Natural killer cell (primary cell): ENCODE data around the gene RTN4R. TPM values are rescaled to one million over a fixed set of nuclear protein-coding genes. Genes with fewer than 3 reads are reported as not detected.
"Not testable (repeated sequence)": the region's sequence is repeated elsewhere in the genome, so short reads cannot be mapped to it uniquely, and the experiment has no call there.

Experiments used
- ATAC-seq, 3 donors: fragments of 150-1000 bp in 2 of 3; fragments of 200-7000 bp in 1 of 3; cut with Tn5 transposase; 1 replicate in 1 of 3; 2 replicates in 2 of 3; pipeline ENCODE4 v1.10.0; 2021; ENCODE audit warnings: mild to moderate bottlenecking in 2 of 3, moderate library complexity in 2 of 3
- DNase-seq, 2 donors: peaks; one replicate each; pipeline versions ENCODE4 v3.0.0 to v3.0.0-alpha.2; 2013 to 2021; ENCODE audit warnings: mixed read lengths in 1 of 2
- H3K27ac ChIP-seq: one replicate; pipeline ENCODE4 v1.5.1; 2013; ENCODE audit warnings: mild to moderate bottlenecking, low read length
- H3K27me3 ChIP-seq: one replicate; pipeline ENCODE4 v1.6.1; 2013; ENCODE audit warnings: low read length; ENCODE audit not compliant: control insufficient read depth, insufficient read depth
- H3K36me3 ChIP-seq: one replicate; pipeline ENCODE4 v1.6.1; 2013; ENCODE audit warnings: low read length; ENCODE audit not compliant: control insufficient read depth, insufficient read depth
- H3K4me1 ChIP-seq: one replicate; pipeline ENCODE4 v1.6.1; 2013; ENCODE audit warnings: low read length; ENCODE audit not compliant: control insufficient read depth, insufficient read depth
- H3K4me3 ChIP-seq: one replicate; pipeline ENCODE4 v1.5.1; 2013; ENCODE audit warnings: low read length
- H3K9me3 ChIP-seq: one replicate; pipeline ENCODE4 v1.6.1; 2013; ENCODE audit warnings: low read length; ENCODE audit not compliant: control insufficient read depth, insufficient read depth
- H3K27ac Mint-ChIP-seq, 2 donors: one replicate each; pipeline ENCODE4 v1.8.0; 2022; ENCODE audit warnings: mild to moderate bottlenecking in 2 of 2, mixed read lengths in 2 of 2, moderate library complexity in 1 of 2
- H3K27me3 Mint-ChIP-seq, 2 donors: one replicate each; pipeline ENCODE4 v1.8.0; 2022; ENCODE audit warnings: low read depth in 2 of 2, mixed read lengths in 2 of 2
- H3K36me3 Mint-ChIP-seq: one replicate; pipeline ENCODE4 v1.8.0; 2022; ENCODE audit warnings: mixed read lengths
- H3K4me1 Mint-ChIP-seq, 2 donors: one replicate each; pipeline ENCODE4 v1.8.0; 2022; ENCODE audit warnings: mixed read lengths in 2 of 2
- H3K4me3 Mint-ChIP-seq: one replicate; pipeline ENCODE4 v1.8.0; 2022; ENCODE audit warnings: mild to moderate bottlenecking, moderate library complexity, mixed read lengths
- H3K9me3 Mint-ChIP-seq, 2 donors: one replicate each; pipeline ENCODE4 v1.8.0; 2022; ENCODE audit warnings: mixed read lengths in 2 of 2
- WGBS: methylation state at CpG from one replicate; pipeline ENCODE4 v1.1.7; 2013; ENCODE audit warnings: missing lambda C conversion rate; ENCODE audit not compliant: insufficient coverage; 5-methylcytosine and 5-hydroxymethylcytosine counted together
- intact Hi-C: fragments of 100-400 bp; cut with micrococcal nuclease; formaldehyde crosslinking; loops from one replicate; pipeline ENCODE4 v1.14.2; 2022
- total RNA-seq, 4 donors: library from RNA; stranded (reverse); fragments of 120-200 nt in 1 of 4; gene quantifications; one replicate each; pipeline versions ENCODE4 v1.2.3 to v1.2.4, GENCODE V29; 2013 to 2022
- TF ChIP-seq, protein P1 (sequence below): fragments of 200-600 bp; IDR thresholded peaks from one replicate; pipeline ENCODE4 v1.8.0; 2022; ENCODE audit warnings: antibody characterized with exemption

RTN4R gene
- total RNA-seq, 3 donors from 2014 or later (not counting 1 experiment from before 2014, with no cell fraction given) = 1.2 to 2.9 (median 1.6) TPM

DNA sequence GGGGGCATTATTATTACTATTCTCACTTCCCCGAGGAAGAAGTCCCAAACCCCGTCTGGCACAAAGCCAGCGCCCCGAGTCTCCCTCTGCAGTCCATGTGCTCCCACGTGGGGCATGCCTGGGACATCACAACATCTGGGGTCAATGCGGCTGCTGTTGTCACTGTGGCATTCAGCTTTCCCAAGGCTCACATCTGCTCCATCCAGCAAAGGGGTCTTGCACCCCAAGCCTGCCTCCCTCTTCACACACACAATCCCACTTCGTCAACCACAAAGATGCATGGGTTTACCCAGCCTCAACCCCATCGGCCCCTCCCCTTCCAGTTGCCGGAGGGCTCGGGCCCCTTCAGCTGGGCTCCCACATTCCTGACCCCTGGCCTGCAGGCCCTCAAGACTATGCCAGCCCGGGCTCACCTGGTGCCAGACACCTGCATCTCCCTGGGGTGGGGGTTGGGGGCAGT is 23.5 kb upstream of the RTN4R start:
- no peaks in the 10 kb centered on the region for H3K4me1 Mint-ChIP-seq
- H3K27ac ChIP-seq = no peak overlapping the region
- no peak overlapping the region for H3K27ac Mint-ChIP-seq
- ATAC-seq = no peak
- no peaks in the 10 kb centered on the region for H3K27me3 ChIP-seq
- 74% methylated on average over 11 of the region's 11 CpGs for WGBS
- TF ChIP-seq, protein P1, sequence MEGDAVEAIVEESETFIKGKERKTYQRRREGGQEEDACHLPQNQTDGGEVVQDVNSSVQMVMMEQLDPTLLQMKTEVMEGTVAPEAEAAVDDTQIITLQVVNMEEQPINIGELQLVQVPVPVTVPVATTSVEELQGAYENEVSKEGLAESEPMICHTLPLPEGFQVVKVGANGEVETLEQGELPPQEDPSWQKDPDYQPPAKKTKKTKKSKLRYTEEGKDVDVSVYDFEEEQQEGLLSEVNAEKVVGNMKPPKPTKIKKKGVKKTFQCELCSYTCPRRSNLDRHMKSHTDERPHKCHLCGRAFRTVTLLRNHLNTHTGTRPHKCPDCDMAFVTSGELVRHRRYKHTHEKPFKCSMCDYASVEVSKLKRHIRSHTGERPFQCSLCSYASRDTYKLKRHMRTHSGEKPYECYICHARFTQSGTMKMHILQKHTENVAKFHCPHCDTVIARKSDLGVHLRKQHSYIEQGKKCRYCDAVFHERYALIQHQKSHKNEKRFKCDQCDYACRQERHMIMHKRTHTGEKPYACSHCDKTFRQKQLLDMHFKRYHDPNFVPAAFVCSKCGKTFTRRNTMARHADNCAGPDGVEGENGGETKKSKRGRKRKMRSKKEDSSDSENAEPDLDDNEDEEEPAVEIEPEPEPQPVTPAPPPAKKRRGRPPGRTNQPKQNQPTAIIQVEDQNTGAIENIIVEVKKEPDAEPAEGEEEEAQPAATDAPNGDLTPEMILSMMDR = no peak
- H3K9me3 Mint-ChIP-seq = no peaks in the 10 kb centered on the region
- intact Hi-C loops = no loop called here
- no peaks in the 10 kb centered on the region for H3K27me3 Mint-ChIP-seq
- no peaks in the 10 kb centered on the region for H3K4me1 ChIP-seq
- no peak for DNase-seq
- H3K9me3 ChIP-seq = no peaks in the 10 kb centered on the region
- no peak overlapping the region for H3K4me3 ChIP-seq
- no peak overlapping the region for H3K4me3 Mint-ChIP-seq
- H3K36me3 Mint-ChIP-seq = no peaks in the 10 kb centered on the region
- H3K36me3 ChIP-seq = no peaks in the 10 kb centered on the region

DNA sequence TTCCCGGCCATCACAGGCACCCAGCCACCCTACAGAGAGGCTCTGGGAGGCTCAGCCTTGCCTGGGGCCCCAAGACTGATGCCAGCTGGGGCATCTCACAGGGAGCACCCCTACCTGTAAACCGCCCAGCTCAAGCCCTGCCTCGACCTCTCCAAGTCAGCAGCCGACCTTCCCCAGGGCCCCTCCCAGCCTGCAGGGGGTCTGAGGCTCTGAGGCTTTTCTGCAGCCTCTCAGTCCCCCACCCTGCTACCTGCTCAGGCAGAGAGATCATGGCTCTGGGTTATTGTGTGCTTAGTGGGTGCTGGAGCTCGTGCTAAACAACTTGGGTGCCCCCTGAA is 23.1 kb upstream of the RTN4R start:
- intact Hi-C loops = no loop called here
- Histone ChIP-seq H3K36me3 (no peaks in the 10 kb centered on the region), H3K4me3 (no peak overlapping the region), H3K27ac (no peak overlapping the region), H3K4me1 (no peaks in the 10 kb centered on the region), H3K27me3 (no peaks in the 10 kb centered on the region), H3K9me3 (no peaks in the 10 kb centered on the region)
- no peak overlapping the region for H3K4me3 Mint-ChIP-seq
- DNase-seq = no peak
- H3K27me3 Mint-ChIP-seq = no peaks in the 10 kb centered on the region
- no peak for ATAC-seq
- 75% methylated on average over 5 of the region's 5 CpGs for WGBS
- H3K36me3 Mint-ChIP-seq = no peaks in the 10 kb centered on the region
- H3K9me3 Mint-ChIP-seq = no peaks in the 10 kb centered on the region
- H3K27ac Mint-ChIP-seq = no peak overlapping the region
- no peaks in the 10 kb centered on the region for H3K4me1 Mint-ChIP-seq
- TF ChIP-seq, protein P1 = no peak

DNA sequence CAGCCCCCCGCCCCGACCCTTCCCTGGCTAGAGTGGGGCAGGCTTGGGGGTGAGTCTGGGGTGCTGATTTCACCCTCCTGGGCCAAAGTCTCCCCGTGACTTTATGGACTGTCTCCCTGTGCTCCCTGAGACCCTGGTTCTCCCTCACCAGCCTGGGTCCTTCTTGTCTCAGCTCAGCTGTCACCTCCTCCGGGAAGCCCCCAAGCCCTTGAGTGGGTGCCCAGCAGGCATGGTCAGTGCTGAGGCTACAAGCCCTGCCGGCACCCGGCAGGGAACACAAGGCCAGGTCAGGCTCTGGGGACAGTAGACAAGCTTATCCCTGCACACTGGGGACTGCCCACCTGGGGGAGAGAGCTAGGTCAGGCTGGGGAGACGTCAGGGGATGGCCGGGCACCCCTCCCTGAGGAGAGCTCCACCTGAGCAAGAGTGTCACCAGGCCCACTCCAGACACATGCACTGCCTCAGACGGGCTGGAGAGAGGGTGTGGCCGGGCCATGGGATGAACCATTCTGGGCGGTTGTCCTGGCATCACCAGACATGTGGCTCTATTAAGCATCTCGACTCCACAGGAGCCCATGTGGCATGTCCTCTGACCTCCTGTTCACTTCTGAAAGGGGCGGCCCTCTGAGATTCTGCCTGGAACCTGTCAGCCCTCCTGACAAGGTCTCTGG is 22.6 kb upstream of the RTN4R start:
- no peak for DNase-seq
- Mint-ChIP-seq H3K27ac (no peak overlapping the region), H3K36me3 (no peaks in the 10 kb centered on the region), H3K27me3 (no peaks in the 10 kb centered on the region), H3K9me3 (no peaks in the 10 kb centered on the region), H3K4me1 (no peaks in the 10 kb centered on the region), H3K4me3 (no peak overlapping the region)
- no peak for ATAC-seq
- intact Hi-C loops = no loop called here
- Histone ChIP-seq H3K4me1 (no peaks in the 10 kb centered on the region), H3K36me3 (no peaks in the 10 kb centered on the region), H3K9me3 (no peaks in the 10 kb centered on the region), H3K27me3 (no peaks in the 10 kb centered on the region), H3K4me3 (no peak overlapping the region), H3K27ac (no peak overlapping the region)
- TF ChIP-seq, protein P1 = no peak
- whole genome bisulfite sequencing = 88% methylated on average over 13 of the region's 13 CpGs

DNA sequence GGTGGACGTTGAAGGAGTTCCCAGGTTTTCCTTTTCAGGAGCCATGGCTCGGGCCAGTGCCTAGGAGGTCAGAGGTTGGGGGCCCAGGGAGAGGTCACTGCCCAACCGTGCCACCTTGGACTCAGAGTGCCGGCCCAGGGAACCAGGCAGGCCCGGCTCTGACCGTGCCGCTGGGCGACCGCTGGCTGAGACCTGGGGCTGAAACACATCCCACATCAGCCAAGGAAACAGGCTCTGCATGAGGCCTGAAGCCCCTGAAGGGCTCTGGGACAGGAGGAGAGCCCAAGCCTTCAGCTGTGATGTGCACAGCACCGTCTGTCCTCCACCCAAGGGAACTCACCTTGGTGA is 21.9 kb upstream of the RTN4R start:
- H3K9me3 ChIP-seq = no peaks in the 10 kb centered on the region
- Mint-ChIP-seq H3K9me3 (no peaks in the 10 kb centered on the region), H3K4me3 (no peak overlapping the region), H3K27me3 (no peaks in the 10 kb centered on the region), H3K27ac (no peak overlapping the region), H3K4me1 (no peaks in the 10 kb centered on the region), H3K36me3 (no peaks in the 10 kb centered on the region)
- ATAC-seq (no peak), DNase-seq (no peak)
- no peaks in the 10 kb centered on the region for H3K4me1 ChIP-seq
- H3K27me3 ChIP-seq = no peaks in the 10 kb centered on the region
- WGBS = 90% methylated on average over 10 of the region's 10 CpGs
- TF ChIP-seq, protein P1 = no peak
- intact Hi-C loops = no loop called here
- H3K27ac ChIP-seq = no peak overlapping the region
- H3K36me3 ChIP-seq = no peaks in the 10 kb centered on the region
- no peak overlapping the region for H3K4me3 ChIP-seq

DNA sequence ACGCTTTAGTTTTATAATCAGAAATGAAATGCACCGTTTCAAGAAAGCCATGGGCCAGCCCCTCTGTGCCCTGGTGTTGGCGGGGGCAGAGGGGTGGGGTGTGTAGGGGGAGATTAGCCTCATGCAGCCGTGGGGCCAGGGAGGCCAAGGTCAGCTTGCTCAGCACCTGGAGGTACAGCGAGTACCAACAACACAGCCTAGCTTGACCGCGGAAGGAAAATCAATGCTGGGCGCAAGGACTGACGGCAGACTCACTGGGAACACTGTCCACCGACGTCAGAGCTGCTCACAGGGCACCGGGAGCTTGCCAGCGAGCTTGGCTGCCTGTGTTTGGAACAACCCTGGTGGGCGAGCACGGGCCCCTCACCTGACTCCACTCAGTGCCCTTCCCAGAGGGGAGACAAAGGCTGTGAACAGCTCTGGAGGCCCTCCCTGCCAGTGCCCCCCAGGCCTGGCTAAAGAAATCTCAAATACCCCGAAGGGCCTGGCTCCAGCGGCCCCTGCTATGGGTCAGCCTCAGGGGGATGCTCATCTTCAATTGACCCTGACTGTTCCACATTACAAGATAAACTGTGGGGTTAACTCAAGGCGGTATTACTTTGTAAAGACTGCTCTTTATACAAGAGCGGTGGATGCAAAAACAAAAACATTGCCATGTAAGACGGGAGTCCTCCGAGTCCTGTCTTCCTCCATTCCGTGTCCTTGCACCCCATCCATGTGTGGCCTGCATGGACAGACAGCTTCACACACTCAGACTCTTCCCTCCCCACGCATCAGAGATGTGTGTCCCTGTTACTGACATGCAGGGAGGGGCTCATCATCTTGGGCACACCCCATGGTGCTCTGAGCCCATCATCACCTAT is 21.3 kb upstream of the RTN4R start:
- WGBS = 87% methylated on average over 19 of the region's 23 CpGs
- H3K27ac Mint-ChIP-seq, H3K27ac ChIP-seq, H3K4me3 Mint-ChIP-seq, ATAC-seq, H3K9me3 ChIP-seq, H3K4me1 ChIP-seq, H3K4me3 ChIP-seq, H3K4me1 Mint-ChIP-seq, intact Hi-C loops, H3K9me3 Mint-ChIP-seq, H3K36me3 ChIP-seq, H3K27me3 ChIP-seq, H3K27me3 Mint-ChIP-seq, H3K36me3 Mint-ChIP-seq, DNase-seq: not testable (repeated sequence)
